HG03280 (cell line): Measurements from ENCODE around the gene PROM2.

Source experiments
- ATAC-seq: cut with Tn5 transposase; IDR thresholded peaks from one replicate; pipeline ENCODE4 v1.9.1; 2021; ENCODE audit warnings: mild to moderate bottlenecking, moderate library complexity; ENCODE audit not compliant: unreplicated experiment

Gene PROM2

GRCh38 chr2:95283562-95283961 is 9.3 kb downstream of the PROM2 start:
- no peak for ATAC-seq

DNA sequence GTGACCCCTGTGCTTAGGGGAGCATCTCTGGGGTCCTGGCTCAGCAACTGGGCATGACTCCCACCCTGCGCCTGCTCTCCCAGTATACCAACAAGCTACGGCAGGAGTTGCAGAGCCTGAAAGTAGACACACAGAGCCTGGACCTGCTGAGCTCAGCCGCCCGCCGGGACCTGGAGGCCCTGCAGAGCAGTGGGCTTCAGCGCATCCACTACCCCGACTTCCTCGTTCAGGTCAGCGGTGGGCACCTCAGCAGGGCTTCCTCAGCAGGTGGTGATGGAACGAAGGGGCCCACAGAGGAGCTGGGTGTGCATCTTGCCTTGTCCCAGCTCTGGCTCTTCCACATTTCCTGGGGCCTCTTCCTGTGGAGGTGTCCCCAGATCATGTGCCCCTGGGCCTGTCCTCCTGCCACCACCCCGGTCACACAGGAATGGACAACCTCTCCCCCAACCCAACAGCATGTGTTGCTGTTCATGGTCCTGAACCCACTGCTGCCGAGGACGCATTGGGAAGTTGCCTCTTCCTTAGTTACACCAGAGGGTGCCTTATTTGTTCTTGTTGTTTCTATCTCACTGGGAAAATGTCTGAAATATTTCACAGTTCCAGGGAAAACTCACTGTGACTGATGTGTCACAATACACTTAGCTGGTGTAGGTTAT is 10.8 kb downstream of the PROM2 start:
- ATAC-seq = no peak

DNA sequence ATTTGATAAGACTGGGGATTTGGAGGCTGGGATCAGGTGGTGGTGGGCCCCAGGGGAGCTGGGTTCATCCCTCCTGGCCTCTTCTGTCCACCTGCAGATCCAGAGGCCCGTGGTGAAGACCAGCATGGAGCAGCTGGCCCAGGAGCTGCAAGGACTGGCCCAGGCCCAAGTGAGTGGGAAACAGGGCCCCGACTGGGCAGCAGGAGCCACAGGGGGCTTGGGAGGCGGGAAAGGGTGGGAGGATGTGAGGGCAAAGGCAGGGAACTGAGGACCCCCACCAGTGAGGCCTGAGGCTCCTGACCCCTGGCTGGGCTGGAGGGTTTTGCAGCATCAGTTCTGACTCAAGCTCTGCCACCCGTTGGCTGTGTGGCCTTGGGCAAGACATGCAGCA is 11.3 kb downstream of the PROM2 start:
- no peak for ATAC-seq

DNA sequence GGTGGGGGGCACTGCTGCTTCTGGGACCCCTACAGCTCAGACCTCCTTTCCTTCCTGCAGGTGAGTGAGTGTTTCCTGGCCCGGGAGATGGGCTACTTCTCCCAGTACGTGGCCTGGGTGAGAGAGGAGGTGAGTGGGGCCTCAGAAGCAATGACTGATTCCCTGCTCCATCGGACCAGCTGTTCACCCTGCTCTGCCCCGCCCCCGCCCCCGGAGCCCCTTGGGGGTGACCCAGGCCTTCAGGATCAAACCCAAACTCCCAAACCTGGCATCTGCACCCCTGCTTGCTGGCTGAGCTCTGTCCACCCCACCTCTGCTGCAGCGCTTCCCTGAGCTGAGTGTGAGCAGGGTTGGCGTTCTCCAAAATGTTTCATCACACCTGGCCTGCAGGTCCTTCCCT is 13.1 kb downstream of the PROM2 start:
- ATAC-seq = no peak

- no peak for ATAC-seq
Measured at GRCh38 chr2:95287806-95288205, 13.6 kb downstream of the PROM2 start.

- ATAC-seq = no peak
Measured at GRCh38 chr2:95289253-95289652, 15.0 kb downstream of the PROM2 start.

DNA sequence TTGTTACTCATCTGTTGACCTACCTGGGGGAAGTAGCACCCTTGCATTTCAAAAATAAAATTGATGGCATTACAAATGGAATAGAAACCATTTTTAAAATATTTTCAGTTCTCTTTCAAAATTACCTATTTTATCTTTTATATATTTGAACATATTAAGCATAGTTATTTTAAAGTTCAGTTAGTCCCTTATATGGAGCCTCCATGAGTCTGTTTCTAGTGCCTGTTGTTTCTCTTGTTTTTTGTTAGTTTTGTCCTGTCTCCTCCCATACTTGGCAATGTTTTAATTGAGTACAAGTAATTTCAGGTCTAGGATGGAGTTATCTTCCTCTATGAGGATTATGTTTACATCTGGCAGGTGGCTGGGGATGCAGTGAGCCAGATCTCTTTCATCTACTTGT is 17.0 kb downstream of the PROM2 start:
- ATAC-seq = no peak

GRCh38 chr2:95292623-95293260 is 18.5 kb downstream of the PROM2 start:
- no peak for ATAC-seq

DNA sequence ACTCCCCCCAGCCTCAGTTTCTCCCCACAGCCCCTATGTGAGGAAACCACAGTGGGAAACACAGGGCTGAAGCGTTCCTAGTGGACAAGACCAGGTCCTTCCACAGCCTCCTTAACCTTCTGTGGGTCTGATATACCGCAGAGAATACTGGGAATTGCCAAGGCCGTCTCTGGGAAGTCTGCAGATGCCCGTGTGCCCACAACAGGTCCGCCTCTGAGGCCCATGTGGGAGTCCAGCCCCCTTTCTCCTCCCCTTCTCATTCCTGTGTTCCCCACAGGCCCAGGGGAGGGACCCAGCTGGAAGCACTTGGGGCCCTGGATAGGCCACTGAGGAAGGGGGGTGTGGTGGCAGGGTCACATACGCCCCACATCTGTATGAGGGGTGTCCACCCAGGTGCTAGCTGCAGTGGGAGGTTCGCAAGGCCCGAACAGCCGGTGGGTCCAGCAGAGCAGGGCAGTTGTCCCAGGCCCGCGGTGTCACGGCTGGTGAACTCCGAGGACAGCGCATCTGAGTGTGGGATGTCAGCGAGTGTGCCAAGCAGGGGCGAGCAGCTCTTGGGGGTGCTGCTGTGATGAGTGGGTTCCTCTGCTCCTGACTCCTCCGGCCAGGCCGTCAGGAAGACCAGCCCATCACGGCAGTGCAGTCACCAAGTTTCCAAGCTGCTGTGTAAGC is 20.5 kb downstream of the PROM2 start:
- ATAC-seq = no peak

DNA sequence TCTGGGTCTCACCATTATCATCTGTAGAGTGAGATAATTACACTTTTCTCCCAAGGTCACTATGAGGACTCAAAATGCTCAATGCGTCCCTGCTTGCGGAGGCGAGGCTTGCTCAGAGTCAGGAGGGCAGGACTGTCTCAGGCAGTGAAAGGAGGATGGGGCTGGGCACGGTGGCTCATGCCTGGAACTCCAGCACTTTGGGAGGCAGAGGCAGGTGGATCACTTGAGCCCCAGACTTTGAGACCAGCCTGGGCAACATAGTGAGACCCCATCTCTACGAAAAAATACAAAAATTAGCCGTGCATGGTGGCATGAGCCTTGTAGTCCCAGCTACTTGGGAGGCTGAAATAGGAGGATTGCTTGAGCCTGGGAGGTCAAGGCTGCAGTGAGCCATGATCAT is 21.1 kb downstream of the PROM2 start:
- ATAC-seq = no peak

DNA sequence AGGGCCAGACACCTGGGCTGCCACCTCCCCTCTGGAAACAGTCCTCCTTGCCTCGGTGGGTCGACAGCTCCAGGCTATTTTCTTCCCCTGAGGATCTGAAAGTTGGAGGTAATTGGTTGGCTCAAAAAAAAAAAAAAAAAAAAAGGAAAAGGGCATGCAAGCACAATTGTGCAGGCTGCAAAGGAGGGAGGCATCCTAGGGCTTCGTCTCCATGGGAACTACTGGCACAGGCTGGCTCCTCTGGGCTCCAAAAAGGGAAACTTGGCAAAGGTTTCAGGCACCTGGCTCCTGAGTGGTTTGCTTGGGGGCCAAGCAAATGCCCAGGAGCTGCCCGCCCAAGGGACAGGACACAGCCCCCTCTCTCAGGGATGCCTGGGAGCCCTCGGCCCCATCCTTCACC is 21.8 kb downstream of the PROM2 start:
- ATAC-seq = no peak

GRCh38 chr2:95296880-95297487 is 22.7 kb downstream of the PROM2 start, which contains the start of gene KCNIP3:
Gene KCNIP3, plus strand, starts transcription at chr2:95297347. Its CDS starts 92 bp downstream, at chr2:95297439.
- no peak for ATAC-seq

- no peak for ATAC-seq
Measured at GRCh38 chr2:95297639-95298395, 23.6 kb downstream of the PROM2 start.

DNA sequence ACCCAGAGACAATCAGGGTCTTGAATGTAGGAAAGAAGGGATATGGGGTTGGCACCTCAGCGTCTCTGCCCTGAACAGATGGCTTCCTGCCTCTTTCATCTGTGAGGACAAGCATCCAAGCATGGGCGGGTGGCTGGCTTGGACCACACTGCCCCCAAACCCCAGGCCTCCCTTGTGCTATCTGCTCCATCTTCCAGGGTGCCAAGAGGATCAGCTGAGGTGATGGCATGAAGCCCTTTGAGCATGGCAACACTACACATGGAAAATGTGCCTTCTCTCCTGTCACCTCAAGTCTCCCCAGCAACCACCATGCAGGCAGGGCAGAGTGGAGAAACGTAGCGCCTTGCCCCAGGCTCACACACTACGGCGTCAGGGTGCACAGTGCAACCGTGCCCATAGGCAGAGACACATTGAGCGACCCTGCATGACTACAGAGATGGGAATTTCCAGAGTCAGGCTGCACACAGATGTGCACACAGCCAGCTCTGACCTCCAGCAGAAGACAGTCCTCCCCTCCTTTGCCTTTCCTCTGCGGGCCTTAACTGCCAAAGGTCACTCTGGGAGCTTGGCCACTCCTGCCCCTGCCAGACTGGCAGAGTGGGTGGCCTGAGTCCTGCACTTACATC is 24.4 kb downstream of the PROM2 start:
- ATAC-seq = no peak

GRCh38 chr2:95299961-95300360 is 25.7 kb downstream of the PROM2 start:
- ATAC-seq = no peak

- ATAC-seq = no peak
Measured at GRCh38 chr2:95300450-95300849, 26.2 kb downstream of the PROM2 start.

GRCh38 chr2:95301186-95301585 is 26.9 kb downstream of the PROM2 start:
- ATAC-seq = no peak

DNA sequence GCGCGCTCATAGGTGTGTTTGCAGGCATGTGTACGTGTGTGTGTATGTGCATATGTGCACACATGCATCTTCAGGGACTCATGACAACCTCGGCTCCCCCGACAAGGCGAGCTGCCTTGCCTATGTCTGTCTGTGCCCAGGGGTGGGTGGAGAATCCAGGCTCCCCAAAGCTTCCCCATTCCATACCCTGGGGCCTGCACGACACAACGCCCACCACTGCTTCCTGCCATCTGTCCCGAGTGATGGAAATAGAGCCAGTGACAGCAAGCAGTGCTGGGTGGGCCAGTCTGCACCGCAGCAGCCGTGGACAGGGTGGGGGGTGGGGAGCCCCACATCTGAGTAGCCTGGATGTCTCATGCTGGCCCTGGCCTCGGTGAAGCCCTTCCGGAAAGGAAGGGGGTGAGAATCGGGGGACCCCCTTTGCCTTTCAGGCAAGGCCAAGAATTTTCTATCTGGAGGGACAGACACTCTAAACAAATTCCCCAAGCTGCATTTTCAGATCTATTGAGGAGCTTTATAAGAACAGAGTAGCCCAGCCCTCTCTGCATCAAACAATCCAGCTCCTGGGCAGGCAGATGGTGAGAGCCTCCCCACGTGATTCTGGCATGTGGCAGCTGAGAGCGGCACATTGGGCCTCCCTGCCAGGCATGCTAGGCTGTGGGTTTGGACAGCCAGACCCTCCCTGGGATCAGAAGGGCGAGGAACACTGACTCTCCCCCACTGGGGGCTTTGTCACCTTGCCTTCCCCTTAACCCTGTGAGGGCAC is 27.8 kb downstream of the PROM2 start:
- ATAC-seq = no peak

GRCh38 chr2:95303191-95303919 is 29.1 kb downstream of the PROM2 start:
- no peak for ATAC-seq
